ENCODE data around the gene ISM1. TPM values are rescaled to one million over a fixed set of nuclear protein-coding genes. Genes with fewer than 3 reads are reported as not detected.

The ISM1 gene
- total RNA-seq, 1 donor from 2014 or later: 1.7 TPM

DNA sequence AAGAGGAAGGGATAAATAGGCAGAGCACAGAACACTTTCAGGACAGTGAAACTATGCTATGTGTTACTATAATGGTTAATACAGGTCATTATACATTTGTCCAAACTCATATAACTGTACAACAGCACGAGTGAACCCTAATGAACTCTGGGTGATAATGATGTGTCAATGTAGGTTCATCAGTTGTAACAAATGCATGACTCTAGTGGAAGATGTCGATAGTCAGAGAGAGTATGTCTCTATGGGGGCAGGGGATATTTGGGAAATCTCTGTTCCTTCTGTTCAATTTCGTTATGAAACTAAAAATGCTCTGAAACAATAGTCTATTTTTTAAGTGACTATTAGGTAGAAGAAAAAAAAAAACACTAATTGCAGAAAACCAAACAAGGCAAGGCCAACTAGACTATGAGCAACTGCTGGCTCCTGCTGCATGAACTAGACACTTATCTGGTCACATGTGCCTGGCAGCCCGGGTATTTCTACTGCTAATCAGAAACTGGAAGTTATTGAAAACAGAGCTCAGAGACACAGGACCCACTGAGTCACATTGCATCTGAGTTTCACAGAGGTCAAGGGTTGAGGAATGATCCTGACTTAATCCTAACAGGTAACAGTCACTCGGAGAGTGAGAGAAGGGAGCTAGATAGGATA, 97.9 kb downstream of the ISM1 start:
- ATAC-seq: no peak

GRCh38 chr20:13320702-13321101, 99.6 kb downstream of the ISM1 start:
- ATAC-seq: no peak

- no peak for ATAC-seq
These were observed 100.3 kb downstream of the ISM1 start for GRCh38 chr20:13321416-13321815.

DNA sequence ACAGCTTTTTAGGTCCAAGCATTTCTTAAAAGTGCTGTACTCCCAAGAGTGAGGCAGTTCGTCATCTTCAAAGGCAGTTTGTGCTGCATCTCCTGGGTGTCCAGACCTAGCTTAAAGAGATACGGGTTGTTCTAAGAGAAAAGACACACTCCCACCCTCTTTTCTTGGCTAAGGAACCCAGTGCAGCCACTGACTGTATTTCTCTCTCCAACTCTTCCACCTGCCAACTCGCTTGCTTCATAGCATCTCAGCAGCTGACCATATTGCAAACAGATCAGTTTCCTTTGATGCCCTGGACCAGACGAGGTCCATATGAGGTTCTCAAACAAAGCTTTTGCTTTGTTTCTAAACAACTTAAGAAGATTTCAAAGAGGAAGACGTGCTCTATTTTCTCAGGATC, 101.1 kb downstream of the ISM1 start:
- ATAC-seq: no peak

DNA sequence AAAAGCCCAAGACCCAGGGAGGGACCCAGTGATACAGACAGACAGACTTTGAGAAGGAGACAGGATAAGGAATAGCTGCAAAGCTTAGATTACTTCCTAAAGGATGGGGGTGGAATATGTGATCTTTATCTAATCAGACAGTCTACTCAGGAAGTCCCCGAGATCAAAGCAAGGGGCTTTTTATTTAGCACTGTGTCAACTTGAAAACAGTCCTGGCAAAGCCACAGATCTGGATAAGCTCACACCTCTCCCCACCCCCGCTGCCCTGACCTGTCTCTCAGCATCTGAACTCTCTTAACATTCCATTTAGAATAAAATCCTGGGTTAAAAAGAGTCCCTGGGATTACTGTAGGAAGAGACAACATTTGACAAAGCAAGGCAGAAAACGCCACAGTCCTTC, 101.5 kb downstream of the ISM1 start:
- ATAC-seq: no peak

DNA sequence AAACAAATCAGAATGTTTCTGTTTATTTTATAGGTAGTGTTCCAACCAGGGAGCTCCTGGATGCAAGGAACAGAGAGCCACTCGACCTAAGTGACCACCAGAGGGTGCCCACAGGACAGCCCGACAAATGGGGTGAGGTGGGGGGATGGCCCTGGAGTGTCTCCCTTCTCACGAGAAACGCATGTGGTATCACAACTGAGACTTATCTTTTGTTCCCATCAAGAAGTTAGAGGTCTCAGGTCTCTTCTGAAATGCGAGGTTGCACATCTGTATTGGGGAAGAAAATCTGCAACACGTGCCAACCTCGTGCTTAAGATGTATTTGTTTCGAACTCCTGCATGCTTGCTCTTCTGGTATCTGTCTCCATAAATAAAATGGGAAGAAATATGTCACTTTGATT, 104.0 kb downstream of the ISM1 start:
- no peak for ATAC-seq

DNA sequence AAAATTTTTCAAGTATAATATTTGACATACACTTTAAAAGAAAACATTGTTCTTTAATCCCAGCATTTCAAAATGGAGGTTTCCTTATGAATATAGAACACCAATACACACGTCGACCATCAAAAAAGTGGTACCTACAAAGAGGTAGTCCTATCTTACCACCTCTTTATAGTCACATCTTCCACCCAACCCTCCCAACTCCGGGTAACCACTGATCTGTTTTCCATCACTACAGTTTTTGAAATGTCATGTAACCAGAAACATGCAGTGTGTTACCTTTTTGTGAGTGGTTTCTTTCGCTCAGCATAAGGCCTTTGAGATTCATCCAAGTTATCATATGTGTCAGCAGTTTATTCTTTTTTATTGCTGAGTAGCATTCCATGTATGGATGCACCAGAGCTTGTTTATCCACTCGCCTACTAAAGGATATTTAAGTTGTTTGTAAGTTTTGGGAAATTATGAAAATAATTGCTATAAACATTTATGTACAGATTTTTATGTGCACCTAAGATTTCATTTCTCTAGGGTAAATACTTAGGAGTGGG, 104.8 kb downstream of the ISM1 start:
- ATAC-seq: no peak

- ATAC-seq: no peak
These were observed 110.5 kb downstream of the ISM1 start for GRCh38 chr20:13331536-13331935.

GRCh38 chr20:13333036-13333435, 112.0 kb downstream of the ISM1 start:
- ATAC-seq: no peak

GRCh38 chr20:13333793-13334192, 112.7 kb downstream of the ISM1 start:
- ATAC-seq: no peak

- no peak for ATAC-seq
These were observed 115.4 kb downstream of the ISM1 start for GRCh38 chr20:13336308-13337089.

DNA sequence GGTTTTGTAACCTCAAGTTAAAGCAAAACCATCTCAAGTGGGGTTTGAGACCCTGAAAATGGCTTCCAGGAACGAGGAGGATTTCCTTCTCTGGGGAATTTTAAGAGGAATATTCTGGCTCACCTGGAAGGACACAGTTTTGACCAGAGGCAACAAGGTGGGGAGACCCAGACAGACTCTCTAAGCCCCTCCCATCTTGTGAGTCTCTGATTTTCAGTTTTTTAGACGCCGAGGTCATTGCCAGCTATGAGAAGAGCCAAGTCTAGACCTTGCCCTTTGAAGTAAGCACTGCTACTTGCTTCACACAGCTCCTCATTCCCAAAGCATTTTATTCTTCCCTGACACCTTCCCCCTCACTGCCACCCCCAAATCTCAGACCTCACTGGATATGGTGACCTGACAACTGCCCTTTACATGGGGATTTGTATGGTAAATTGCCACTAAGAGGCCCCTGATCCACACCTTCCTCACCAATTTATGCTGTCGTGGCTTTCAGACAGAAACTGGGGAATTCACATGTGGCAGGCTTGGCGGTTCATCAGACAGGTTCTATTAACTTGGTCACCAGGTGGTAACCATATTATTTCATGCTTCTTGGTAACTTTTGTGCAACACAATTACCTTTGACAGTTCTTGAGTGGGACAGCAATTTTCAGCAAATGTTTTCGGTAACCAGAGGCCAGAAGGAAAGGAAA, 116.2 kb downstream of the ISM1 start:
- ATAC-seq: no peak

DNA sequence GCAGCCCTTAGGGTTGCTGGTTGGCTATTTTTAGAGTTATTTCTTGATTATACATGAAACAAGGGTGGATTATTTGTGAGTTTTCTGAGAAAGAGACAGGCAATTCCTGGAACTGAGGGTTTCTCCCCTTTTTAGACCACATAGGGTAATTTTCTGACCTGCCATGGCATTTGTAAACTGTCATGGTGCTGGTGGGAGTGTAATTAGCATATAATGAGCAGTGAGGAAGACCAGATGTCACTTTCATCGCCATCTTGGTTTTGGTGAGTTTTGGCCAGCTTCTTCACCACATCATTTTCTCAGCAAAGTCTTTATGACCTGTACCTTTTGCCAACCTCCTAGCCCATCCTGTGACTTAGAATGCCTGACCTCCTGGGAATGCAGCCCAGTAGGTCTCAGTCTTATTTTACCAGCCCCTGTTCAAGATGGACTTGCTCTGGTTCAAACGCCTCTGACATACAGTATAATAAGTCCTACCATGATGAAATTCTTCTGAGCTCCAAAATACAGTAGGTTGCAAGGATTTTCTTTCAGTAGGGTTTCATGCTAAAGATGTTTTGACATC, 117.1 kb downstream of the ISM1 start:
- no peak for ATAC-seq

GRCh38 chr20:13338999-13339411, 117.9 kb downstream of the ISM1 start:
- ATAC-seq: no peak

DNA sequence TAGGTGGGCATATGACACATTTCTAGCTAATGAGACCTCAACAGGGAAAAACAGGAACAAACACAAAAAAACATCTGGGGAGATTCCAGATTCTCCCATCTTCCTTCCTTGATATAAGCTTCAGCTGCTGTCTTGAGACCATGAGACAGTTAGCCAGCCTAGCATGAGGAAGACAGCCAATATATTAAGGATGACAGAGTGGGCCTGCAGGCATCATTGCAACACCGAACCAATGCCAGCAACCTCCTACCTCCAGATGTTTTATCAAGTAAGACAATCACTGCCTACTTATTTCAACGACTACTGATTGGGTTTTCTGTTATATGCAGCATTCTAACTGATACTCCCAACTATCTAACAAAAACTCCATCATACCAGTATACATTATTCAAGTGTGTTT, 119.0 kb downstream of the ISM1 start:
- no peak for ATAC-seq

DNA sequence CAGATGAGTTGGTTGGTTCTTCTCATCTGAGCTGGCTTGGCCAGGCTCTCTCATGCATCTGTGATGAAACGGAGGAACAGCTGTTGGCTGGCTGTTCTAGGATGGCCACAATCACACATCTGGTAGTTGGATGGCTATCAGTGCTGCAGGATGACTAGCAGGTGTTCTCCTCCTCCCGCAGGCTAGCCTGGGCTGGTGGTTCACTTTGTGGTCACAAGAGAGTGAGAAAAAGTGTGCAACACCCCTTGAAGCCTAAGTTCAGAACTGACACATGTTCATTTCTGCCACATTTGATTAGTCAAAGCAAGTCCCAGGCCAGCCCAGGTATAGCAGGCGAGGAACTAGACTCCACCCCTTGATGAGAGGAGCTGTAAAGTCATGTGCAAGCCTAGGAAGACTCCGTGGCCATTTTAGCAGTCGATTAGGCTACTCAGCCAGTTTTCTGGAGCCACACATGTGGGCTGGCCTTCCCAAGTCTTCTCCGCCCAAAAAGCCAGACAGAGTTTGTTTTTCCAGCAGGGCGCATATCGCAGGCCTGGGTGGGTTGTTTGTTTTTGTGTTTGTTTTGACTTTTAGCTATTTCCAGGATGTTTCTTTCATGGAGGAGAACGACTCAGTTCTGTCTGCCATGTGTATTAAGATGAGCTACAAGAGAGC, 120.8 kb downstream of the ISM1 start:
- ATAC-seq: no peak

DNA sequence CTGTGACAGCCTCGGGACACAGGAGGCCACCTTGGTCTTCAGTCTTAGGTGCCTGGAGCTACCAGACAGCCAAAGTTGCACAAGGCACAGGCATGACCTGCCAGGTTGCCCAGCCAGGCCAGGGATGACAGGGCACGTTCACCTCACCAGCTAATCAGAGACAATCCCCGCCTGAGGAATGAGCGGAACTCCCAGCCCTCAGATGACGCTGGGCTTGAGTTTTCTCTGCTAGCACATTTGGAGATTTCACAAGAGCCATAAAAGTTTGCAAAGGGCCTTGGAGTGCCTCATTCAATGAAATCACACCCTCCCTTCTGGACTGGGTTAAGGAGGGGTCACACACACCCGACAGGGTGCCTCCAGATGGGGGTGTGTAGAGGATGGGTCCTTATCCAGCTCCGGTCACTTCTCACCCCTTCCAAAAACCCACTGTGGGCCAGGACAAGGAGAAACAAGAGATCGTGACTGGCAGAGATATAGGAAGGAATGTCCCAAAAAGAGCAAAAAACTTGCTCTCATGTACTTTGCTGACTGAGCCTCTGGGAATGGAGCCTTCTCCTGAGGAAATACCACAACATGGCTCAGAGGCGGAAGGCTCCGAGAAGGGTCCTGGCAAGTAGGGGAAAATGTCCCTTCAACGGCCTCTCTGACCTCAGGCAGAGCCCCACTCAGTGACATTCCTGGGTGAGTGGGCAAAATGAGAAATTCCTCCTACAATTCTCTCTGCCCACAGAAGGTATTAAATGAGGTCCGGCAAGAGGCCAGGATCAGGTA, 121.6 kb downstream of the ISM1 start:
- ATAC-seq: peak; percentile 17

- ATAC-seq: no peak
These were observed 123.6 kb downstream of the ISM1 start for GRCh38 chr20:13344671-13345070.

DNA sequence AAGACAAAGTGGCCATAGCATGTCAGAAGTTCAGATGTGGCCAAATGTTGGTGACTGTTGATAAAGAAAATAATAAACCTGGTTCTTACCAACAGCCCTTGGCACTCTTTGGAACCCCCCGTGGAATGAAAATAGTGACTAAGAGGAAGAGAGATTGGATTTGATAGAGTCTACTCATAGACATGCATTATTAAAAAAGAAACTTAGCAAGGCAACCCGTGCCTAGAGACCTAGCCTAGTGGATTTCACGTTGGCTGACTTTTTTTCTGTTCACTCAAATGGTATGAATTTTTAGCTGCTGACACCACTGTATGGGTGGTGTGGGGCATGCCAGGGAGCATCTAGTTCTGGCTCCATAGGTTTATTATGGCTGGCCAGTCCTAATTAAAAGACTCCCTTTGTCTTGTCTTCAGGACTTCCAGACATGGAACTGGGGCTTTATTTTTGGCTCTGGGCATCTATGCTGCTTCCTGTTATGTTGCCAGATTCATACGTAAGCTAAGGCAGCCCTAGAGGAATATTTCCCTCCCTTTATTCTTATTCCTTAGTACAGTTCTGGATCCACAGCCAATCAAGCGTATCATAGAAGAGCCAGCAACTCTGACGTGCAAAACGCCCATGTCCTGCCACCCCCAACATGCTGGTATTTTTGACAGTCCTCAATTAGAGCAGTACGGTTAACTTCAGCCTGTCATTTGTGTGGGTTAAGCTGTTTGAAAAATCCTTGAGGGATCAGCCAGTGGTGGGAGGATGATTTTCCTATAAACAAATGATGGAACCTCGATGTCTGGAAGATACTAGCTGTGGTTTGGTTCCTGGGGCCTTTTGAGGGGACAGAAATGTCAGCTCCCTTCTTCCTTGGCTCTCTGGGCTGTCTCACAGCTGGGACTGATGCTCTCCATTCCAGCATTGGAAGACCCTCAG, 127.5 kb downstream of the ISM1 start:
- no peak for ATAC-seq

- ATAC-seq: no peak
These were observed 128.1 kb downstream of the ISM1 start for GRCh38 chr20:13349235-13349604.
